Measurements from ENCODE around the gene EEFSEC. TPM values are rescaled to one million over a fixed set of nuclear protein-coding genes. Genes with fewer than 3 reads are reported as not detected.

Gene EEFSEC
- total and polyA plus RNA-seq, 2 of the 4 experiments (the other 2 are of a cell fraction), result 4.5 to 9.3 TPM

DNA sequence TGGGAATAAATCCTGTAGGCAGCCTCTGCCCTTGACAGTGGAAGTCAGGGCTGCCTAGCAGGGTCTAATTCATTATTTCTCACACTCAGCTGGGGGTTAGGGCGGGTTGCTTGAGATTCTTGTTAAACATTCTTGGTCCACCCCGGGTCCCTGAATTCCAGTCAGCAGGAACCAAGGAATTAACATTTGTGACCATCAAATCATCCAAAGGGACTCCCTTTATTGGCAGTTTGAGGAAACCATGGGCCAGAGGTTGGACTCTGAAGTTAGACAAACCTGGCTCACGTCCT, 122.8 kb downstream of the EEFSEC start:
- WGBS, 2 experiments (ENCODE audit: extremely low coverage in 2 of 2, insufficient read length in 1 of 2), result no CpG with 5 or more reads among the region's 3 CpGs
- Histone ChIP-seq H4K91ac (ENCODE audit: insufficient read depth, low read depth, low read length) (no peak overlapping the region), H4K20me1 (ENCODE audit: insufficient read depth, low read length) (peaks cover 6% of the 10 kb centered on the region; the same call in 1 of the 2 replicates), H2BK5ac (ENCODE audit: low read depth, low read length, poor library complexity, severe bottlenecking) (no peak overlapping the region), H2AFZ (replicated peaks; ENCODE audit: low read length, poor library complexity) (no peak overlapping the region), H3K4me1 (ENCODE audit: control insufficient read depth, insufficient read depth, low read length) (peaks cover 31% of the 10 kb centered on the region), H3K27me3 (ENCODE audit: control insufficient read depth, insufficient read depth, low read length) (no peaks in the 10 kb centered on the region), H3K4me3 (ENCODE audit: insufficient read depth, low read depth, low read length) (no peak overlapping the region), H4K8ac (ENCODE audit: low read depth in 2 of 2, low read length in 2 of 2) (peak overlapping the region in 1 of 2 experiments; percentile 68; a peak in 1 of 4 replicates), H3K18ac (ENCODE audit: low read depth, low read length) (no peak overlapping the region), H3K79me1 (ENCODE audit: low read depth in 1 of 2, low read length in 2 of 2) (peaks cover 2 to 27% of the 10 kb centered on the region in 2 experiments; a peak in 1 of 4 replicates), H2BK15ac (ENCODE audit: low read depth, low read length) (no peak overlapping the region; the same call in 2 of the 3 replicates), H3K56ac (ENCODE audit: extremely low read depth, insufficient read depth, low read length) (no peak overlapping the region), H3K9ac (ENCODE audit: low read depth, low read length) (no peak overlapping the region), H3K4me2 (ENCODE audit: low read depth, low read length) (no peak overlapping the region), H4K5ac (ENCODE audit: low read depth, low read length) (no peak overlapping the region), H2BK120ac (ENCODE audit: low read depth, low read length) (peak overlapping the region; percentile 87), H2AK9ac (replicated peaks; ENCODE audit: low read depth, low read length, poor library complexity) (no peak overlapping the region), H3K36me3 (ENCODE audit: control insufficient read depth, insufficient read depth, low read length) (no peaks in the 10 kb centered on the region), H3K4ac (ENCODE audit: low read depth, low read length) (peak overlapping the region; percentile 85), H3K9me1 (ENCODE audit: insufficient read depth, low read length) (peaks cover 31% of the 10 kb centered on the region), H2AK5ac (ENCODE audit: low read depth, low read length) (peak overlapping the region; percentile 92; the same call in 1 of the 2 replicates), H3K27ac (ENCODE audit: insufficient read depth, low read length) (no peak overlapping the region), H2BK20ac (ENCODE audit: low read depth, low read length) (peak overlapping the region; percentile 85), H3K14ac (replicated peaks; ENCODE audit: low read depth, low read length) (peak overlapping the region; percentile 72; the same call in 1 of the 2 replicates), H3K9me3 (ENCODE audit: control insufficient read depth, insufficient read depth, low read length) (no peaks in the 10 kb centered on the region), H3K23ac (ENCODE audit: low read depth, low read length) (no peak overlapping the region)
- TF ChIP-seq RFX5 (IDR thresholded peaks at IDR 0.05; ENCODE audit: low read depth, low read length) (no peak), SMC3 (IDR thresholded peaks at IDR 0.05; ENCODE audit: low read depth, low read length) (no peak), RAD21 (IDR thresholded peaks at IDR 0.05; ENCODE audit: low read length) (no peak), RCOR1 (IDR thresholded peaks at IDR 0.05; ENCODE audit: insufficient replicate concordance, low read length) (no peak)
- CTCF ChIA-PET, result interaction anchor here (1.4 kb wide), 1 partner anchor 106 kb away, joined by 4 read pairs; no protein-coding TSS in a partner anchor
- no peak for DNase-seq
- no peak for ATAC-seq (ENCODE audit: low read depth)
- intact Hi-C loops (cut with micrococcal nuclease) (no loop called here), in situ Hi-C loops (cut with MboI; ENCODE audit: low sequenced_read_pairs) (no loop called here), dilution Hi-C loops (cut with HindIII; ENCODE audit: low sequenced_read_pairs, unreplicated experiment) (no loop called here)
- POLR2A ChIA-PET (ENCODE audit: unreplicated experiment), result no interaction called here
- BruUV-seq (replicated peaks), result no TSS peak
